ENCODE results near the gene C9orf43. TPM values are rescaled to one million over a fixed set of nuclear protein-coding genes. Genes with fewer than 3 reads are reported as not detected.
"Not testable (repeated sequence)": the region's sequence is repeated elsewhere in the genome, so short reads cannot be mapped to it uniquely, and the experiment has no call there.

Gene C9orf43
- total RNA-seq, 1 experiment from 2014 or later: 0.28 TPM

DNA sequence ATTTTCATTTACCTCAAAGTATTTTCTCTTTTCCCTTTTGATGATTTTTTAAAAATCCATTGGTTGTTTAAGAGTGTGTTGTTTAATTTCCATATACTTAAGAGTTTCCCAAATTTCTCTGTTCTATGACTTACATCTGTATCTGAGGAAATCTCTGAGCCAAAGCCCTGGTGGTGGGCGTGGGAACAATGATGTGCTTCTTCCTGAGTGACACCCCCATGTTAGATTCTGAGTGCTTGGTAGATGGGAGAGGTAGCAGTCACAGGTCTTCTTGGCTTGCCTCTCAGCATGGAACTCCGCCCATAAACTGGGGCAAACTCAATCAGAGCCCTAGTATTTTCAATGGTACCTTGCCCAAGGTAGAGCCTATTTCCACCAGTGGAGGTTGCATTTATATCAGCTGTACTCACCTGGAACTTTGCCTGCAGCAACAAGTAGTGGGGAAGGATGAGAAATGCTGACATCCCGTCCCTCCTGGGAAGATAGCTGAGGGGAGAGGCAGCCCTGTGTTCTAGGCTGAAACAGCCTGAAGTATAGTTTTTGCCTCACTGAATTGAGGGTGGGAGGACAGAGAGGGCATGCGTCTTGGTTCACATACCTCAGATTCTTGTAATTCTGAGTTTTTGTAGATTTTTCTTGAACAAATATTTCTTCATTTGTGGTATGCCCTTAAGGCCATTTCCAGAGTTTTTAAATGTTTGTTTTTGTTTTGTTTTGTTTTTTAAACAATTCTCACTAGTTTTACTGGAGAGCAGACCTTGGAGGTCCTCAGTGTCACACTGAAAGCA lies 26.4 kb downstream of the C9orf43 start:
- Mint-ChIP-seq H3K27me3 (ENCODE audit: low read depth) (peaks cover 50% of the 10 kb centered on the region), H3K4me3 (no peak overlapping the region), H3K9me3 (peaks cover 37% of the 10 kb centered on the region), H3K27ac (no peak overlapping the region), H3K4me1 (no peaks in the 10 kb centered on the region), H3K36me3 (peaks cover 3% of the 10 kb centered on the region; the same call in 1 of the 2 replicates)
- ATAC-seq (no peak), DNase-seq (ENCODE audit: low spot score) (no peak)
- no peak for TF ChIP-seq NFYB (CRISPR knock-in tag; conservative IDR thresholded peaks at IDR 0.05; ENCODE audit: low read depth)
- TF ChIP-seq PRRX2 (CRISPR knock-in tag; IDR thresholded peaks at IDR 0.05): no peak
- TF ChIP-seq, protein P1, sequence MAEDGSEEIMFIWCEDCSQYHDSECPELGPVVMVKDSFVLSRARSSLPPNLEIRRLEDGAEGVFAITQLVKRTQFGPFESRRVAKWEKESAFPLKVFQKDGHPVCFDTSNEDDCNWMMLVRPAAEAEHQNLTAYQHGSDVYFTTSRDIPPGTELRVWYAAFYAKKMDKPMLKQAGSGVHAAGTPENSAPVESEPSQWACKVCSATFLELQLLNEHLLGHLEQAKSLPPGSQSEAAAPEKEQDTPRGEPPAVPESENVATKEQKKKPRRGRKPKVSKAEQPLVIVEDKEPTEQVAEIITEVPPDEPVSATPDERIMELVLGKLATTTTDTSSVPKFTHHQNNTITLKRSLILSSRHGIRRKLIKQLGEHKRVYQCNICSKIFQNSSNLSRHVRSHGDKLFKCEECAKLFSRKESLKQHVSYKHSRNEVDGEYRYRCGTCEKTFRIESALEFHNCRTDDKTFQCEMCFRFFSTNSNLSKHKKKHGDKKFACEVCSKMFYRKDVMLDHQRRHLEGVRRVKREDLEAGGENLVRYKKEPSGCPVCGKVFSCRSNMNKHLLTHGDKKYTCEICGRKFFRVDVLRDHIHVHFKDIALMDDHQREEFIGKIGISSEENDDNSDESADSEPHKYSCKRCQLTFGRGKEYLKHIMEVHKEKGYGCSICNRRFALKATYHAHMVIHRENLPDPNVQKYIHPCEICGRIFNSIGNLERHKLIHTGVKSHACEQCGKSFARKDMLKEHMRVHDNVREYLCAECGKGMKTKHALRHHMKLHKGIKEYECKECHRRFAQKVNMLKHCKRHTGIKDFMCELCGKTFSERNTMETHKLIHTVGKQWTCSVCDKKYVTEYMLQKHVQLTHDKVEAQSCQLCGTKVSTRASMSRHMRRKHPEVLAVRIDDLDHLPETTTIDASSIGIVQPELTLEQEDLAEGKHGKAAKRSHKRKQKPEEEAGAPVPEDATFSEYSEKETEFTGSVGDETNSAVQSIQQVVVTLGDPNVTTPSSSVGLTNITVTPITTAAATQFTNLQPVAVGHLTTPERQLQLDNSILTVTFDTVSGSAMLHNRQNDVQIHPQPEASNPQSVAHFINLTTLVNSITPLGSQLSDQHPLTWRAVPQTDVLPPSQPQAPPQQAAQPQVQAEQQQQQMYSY (CRISPR knock-in tag; IDR thresholded peaks at IDR 0.05): no peak
- TF ChIP-seq, protein P2, sequence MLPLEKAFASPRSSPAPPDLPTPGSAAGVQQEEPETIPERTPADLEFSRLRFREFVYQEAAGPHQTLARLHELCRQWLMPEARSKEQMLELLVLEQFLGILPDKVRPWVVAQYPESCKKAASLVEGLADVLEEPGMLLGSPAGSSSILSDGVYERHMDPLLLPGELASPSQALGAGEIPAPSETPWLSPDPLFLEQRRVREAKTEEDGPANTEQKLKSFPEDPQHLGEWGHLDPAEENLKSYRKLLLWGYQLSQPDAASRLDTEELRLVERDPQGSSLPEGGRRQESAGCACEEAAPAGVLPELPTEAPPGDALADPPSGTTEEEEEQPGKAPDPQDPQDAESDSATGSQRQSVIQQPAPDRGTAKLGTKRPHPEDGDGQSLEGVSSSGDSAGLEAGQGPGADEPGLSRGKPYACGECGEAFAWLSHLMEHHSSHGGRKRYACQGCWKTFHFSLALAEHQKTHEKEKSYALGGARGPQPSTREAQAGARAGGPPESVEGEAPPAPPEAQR (CRISPR knock-in tag; IDR thresholded peaks at IDR 0.05): no peak
- TF ChIP-seq, protein P3, sequence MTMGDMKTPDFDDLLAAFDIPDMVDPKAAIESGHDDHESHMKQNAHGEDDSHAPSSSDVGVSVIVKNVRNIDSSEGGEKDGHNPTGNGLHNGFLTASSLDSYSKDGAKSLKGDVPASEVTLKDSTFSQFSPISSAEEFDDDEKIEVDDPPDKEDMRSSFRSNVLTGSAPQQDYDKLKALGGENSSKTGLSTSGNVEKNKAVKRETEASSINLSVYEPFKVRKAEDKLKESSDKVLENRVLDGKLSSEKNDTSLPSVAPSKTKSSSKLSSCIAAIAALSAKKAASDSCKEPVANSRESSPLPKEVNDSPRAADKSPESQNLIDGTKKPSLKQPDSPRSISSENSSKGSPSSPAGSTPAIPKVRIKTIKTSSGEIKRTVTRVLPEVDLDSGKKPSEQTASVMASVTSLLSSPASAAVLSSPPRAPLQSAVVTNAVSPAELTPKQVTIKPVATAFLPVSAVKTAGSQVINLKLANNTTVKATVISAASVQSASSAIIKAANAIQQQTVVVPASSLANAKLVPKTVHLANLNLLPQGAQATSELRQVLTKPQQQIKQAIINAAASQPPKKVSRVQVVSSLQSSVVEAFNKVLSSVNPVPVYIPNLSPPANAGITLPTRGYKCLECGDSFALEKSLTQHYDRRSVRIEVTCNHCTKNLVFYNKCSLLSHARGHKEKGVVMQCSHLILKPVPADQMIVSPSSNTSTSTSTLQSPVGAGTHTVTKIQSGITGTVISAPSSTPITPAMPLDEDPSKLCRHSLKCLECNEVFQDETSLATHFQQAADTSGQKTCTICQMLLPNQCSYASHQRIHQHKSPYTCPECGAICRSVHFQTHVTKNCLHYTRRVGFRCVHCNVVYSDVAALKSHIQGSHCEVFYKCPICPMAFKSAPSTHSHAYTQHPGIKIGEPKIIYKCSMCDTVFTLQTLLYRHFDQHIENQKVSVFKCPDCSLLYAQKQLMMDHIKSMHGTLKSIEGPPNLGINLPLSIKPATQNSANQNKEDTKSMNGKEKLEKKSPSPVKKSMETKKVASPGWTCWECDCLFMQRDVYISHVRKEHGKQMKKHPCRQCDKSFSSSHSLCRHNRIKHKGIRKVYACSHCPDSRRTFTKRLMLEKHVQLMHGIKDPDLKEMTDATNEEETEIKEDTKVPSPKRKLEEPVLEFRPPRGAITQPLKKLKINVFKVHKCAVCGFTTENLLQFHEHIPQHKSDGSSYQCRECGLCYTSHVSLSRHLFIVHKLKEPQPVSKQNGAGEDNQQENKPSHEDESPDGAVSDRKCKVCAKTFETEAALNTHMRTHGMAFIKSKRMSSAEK (CRISPR knock-in tag; IDR thresholded peaks at IDR 0.05; ENCODE audit: borderline replicate concordance): no peak
- TF ChIP-seq ATF1 (CRISPR knock-in tag; IDR thresholded peaks at IDR 0.05): no peak
- TF ChIP-seq ZNF396 (CRISPR knock-in tag; IDR thresholded peaks at IDR 0.05; ENCODE audit: borderline replicate concordance): no peak
- no peak for TF ChIP-seq NR3C1 (CRISPR knock-in tag; conservative IDR thresholded peaks at IDR 0.05; ENCODE audit: low read depth)
- TF ChIP-seq, protein P4, sequence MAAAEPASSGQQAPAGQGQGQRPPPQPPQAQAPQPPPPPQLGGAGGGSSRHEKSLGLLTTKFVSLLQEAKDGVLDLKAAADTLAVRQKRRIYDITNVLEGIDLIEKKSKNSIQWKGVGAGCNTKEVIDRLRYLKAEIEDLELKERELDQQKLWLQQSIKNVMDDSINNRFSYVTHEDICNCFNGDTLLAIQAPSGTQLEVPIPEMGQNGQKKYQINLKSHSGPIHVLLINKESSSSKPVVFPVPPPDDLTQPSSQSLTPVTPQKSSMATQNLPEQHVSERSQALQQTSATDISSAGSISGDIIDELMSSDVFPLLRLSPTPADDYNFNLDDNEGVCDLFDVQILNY (CRISPR knock-in tag; IDR thresholded peaks at IDR 0.05): no peak
- no peak for TF ChIP-seq SMAD4 (CRISPR knock-in tag; IDR thresholded peaks at IDR 0.05)
- no peak for TF ChIP-seq NR2C2 (CRISPR knock-in tag; IDR thresholded peaks at IDR 0.05)
- TF ChIP-seq ETV6 (CRISPR knock-in tag; IDR thresholded peaks at IDR 0.05): no peak
- TF ChIP-seq FOXP1 (CRISPR knock-in tag; IDR thresholded peaks at IDR 0.05; ENCODE audit: borderline replicate concordance): no peak
- no peak for TF ChIP-seq TEAD1 (CRISPR knock-in tag; IDR thresholded peaks at IDR 0.05)
- TF ChIP-seq NFE2L1 (CRISPR knock-in tag; IDR thresholded peaks at IDR 0.05): no peak
- no peak for TF ChIP-seq ZNF138 (CRISPR knock-in tag; conservative IDR thresholded peaks at IDR 0.05)
- no peak for TF ChIP-seq ZNF232 (CRISPR knock-in tag; IDR thresholded peaks at IDR 0.05)
- ChIA-PET POLR2A (no interaction called here), CTCF (no interaction called here)

DNA sequence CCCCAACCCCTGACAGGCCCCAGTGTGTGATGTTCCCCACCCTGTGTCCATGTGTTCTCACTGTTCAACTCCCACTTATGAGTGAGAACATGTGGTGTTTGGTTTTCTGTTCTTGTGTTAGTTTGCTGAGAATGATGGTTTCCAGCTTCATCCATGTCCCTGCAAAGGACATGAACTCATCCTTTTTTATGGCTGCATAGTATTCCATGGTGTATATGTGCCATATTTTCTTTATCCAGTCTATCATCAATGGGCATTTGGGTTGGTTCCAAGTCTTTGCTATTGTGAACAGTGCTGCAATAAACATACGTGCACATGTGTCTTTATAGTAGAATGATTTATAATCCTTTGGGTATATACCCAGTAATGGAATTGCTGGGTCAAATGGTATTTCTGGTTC lies 27.2 kb downstream of the C9orf43 start:
- H3K36me3 Mint-ChIP-seq; H3K4me3 Mint-ChIP-seq; CTCF ChIA-PET; H3K27ac Mint-ChIP-seq; H3K4me1 Mint-ChIP-seq; DNase-seq (ENCODE audit: low spot score); ATAC-seq; POLR2A ChIA-PET: not testable (repeated sequence)
- Mint-ChIP-seq H3K9me3 (peaks cover 33% of the 10 kb centered on the region), H3K27me3 (ENCODE audit: low read depth) (peaks cover 47% of the 10 kb centered on the region)
